ENCODE data around the gene NR6A1. TPM values are rescaled to one million over a fixed set of nuclear protein-coding genes. Genes with fewer than 3 reads are reported as not detected.

The NR6A1 gene
- total RNA-seq, 1 experiment from 2014 or later, result 32.1 TPM

GRCh38 chr9:124482431-124483031 is 288.6 kb downstream of the NR6A1 start:
- in situ Hi-C loops (cut with HindIII; ENCODE audit: low sequenced_read_pairs), result loop anchor here (5.0 kb wide), 1 partner anchor 55 kb away; no protein-coding TSS in a partner anchor
- DNase-seq (ENCODE audit: low spot score), result no peak

GRCh38 chr9:124481115-124481514 is 290.0 kb downstream of the NR6A1 start:
- in situ Hi-C loops (cut with HindIII; ENCODE audit: low sequenced_read_pairs), result loop anchor here (5.0 kb wide), 1 partner anchor 56 kb away; no protein-coding TSS in a partner anchor
- no peak for DNase-seq (ENCODE audit: low spot score)

GRCh38 chr9:124480621-124480981 is 290.5 kb downstream of the NR6A1 start:
- peak; percentile 11 for DNase-seq (ENCODE audit: low spot score)
- in situ Hi-C loops (cut with HindIII; ENCODE audit: low sequenced_read_pairs), result loop anchor here (5.0 kb wide), 1 partner anchor 57 kb away; no protein-coding TSS in a partner anchor

- DNase-seq (ENCODE audit: low spot score), result no peak
- in situ Hi-C loops (cut with HindIII; ENCODE audit: low sequenced_read_pairs), result loop anchor here (5.0 kb wide), 1 partner anchor 57 kb away; no protein-coding TSS in a partner anchor
These were observed 291.0 kb downstream of the NR6A1 start for GRCh38 chr9:124479947-124480620.

- in situ Hi-C loops (cut with HindIII; ENCODE audit: low sequenced_read_pairs), result no loop called here
- no peak for DNase-seq (ENCODE audit: low spot score)
These were observed 291.7 kb downstream of the NR6A1 start for GRCh38 chr9:124479371-124479770.

GRCh38 chr9:124478354-124478753 is 292.8 kb downstream of the NR6A1 start:
- DNase-seq (ENCODE audit: low spot score), result no peak
- in situ Hi-C loops (cut with HindIII; ENCODE audit: low sequenced_read_pairs), result no loop called here

GRCh38 chr9:124477648-124478285 is 293.3 kb downstream of the NR6A1 start:
- in situ Hi-C loops (cut with HindIII; ENCODE audit: low sequenced_read_pairs), result no loop called here

GRCh38 chr9:124477211-124477647 is 293.9 kb downstream of the NR6A1 start:
- DNase-seq (ENCODE audit: low spot score), result no peak
- in situ Hi-C loops (cut with HindIII; ENCODE audit: low sequenced_read_pairs), result no loop called here

More at GRCh38 chr9:124477648-124478285, 293.3 kb downstream of the NR6A1 start:
- DNase-seq (ENCODE audit: low spot score), result no peak

GRCh38 chr9:124475868-124476690 is 295.0 kb downstream of the NR6A1 start:
- in situ Hi-C loops (cut with HindIII; ENCODE audit: low sequenced_read_pairs), result no loop called here
- DNase-seq (ENCODE audit: low spot score), result no peak

GRCh38 chr9:124475158-124475867 is 295.8 kb downstream of the NR6A1 start:
- in situ Hi-C loops (cut with HindIII; ENCODE audit: low sequenced_read_pairs), result no loop called here
- no peak for DNase-seq (ENCODE audit: low spot score)

GRCh38 chr9:124474151-124474550 is 297.0 kb downstream of the NR6A1 start:
- in situ Hi-C loops (cut with HindIII; ENCODE audit: low sequenced_read_pairs), result no loop called here
- DNase-seq (ENCODE audit: low spot score), result no peak

- no peak for DNase-seq (ENCODE audit: low spot score)
- in situ Hi-C loops (cut with HindIII; ENCODE audit: low sequenced_read_pairs), result no loop called here
These were observed 297.8 kb downstream of the NR6A1 start for GRCh38 chr9:124473310-124473709.

GRCh38 chr9:124472770-124473169 is 298.3 kb downstream of the NR6A1 start:
- in situ Hi-C loops (cut with HindIII; ENCODE audit: low sequenced_read_pairs), result no loop called here
- DNase-seq (ENCODE audit: low spot score), result no peak

- in situ Hi-C loops (cut with HindIII; ENCODE audit: low sequenced_read_pairs), result no loop called here
- no peak for DNase-seq (ENCODE audit: low spot score)
These were observed 299.4 kb downstream of the NR6A1 start for GRCh38 chr9:124471761-124472160.

GRCh38 chr9:124470726-124471125 is 300.4 kb downstream of the NR6A1 start:
- in situ Hi-C loops (cut with HindIII; ENCODE audit: low sequenced_read_pairs), result no loop called here
- DNase-seq (ENCODE audit: low spot score), result no peak

- no peak for DNase-seq (ENCODE audit: low spot score)
- in situ Hi-C loops (cut with HindIII; ENCODE audit: low sequenced_read_pairs), result no loop called here
These were observed 300.8 kb downstream of the NR6A1 start for GRCh38 chr9:124470306-124470705.

- no peak for DNase-seq (ENCODE audit: low spot score)
- in situ Hi-C loops (cut with HindIII; ENCODE audit: low sequenced_read_pairs), result no loop called here
These were observed 301.9 kb downstream of the NR6A1 start for GRCh38 chr9:124469011-124469832.

Measured in G401 (cell line).